Kidney tubule cell (primary cell): ENCODE measurements around the gene DAZAP2.
A peak's percentile ranks its signal among the peaks of the same experiment; 100 is the strongest.
"Not testable (repeated sequence)": the region's sequence is repeated elsewhere in the genome, so short reads cannot be mapped to it uniquely, and the experiment has no call there.

ENCODE experiments used
- DNase-seq: peaks from one replicate; pipeline ENCODE4 v3.0.0-alpha.2; 2018; ENCODE audit warnings: low spot score

Gene DAZAP2

DNA sequence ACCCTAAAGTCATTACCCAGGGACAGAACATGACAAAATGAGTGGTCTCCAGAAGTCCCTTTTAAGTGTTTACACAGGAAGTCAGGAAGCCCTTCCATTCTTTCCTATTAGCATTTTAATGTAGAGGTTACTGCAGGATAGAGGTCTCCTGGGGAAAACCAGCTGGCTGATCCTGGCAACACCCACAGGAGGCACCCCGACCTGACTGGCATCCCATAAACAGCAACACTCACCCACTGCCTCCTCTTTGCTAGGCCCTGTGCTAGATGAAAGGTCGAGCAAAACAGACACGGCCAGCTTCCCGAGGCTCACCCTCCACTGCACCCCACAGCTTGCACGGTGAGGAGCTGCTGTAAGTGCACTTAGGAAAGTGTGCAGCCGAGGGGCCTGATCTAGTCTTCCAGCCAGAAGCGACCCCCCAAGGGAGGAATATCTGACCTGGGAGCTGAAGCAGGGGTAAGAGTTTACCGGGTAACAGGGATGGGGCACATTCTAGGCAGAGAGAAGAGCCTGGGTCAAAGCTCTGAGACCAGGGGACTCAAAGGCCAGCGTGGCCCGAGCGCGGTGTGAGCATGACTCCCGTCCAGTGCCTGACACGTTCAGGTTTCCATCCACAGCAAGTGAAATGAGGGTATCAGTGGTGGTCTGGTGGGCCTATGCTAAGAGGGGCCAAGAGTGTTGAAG, 9.0 kb downstream of the DAZAP2 start:
- DNase-seq: no peak

GRCh38 chr12:51253276-51253675, 14.7 kb downstream of the DAZAP2 start:
- no peak for DNase-seq

- peak; percentile 62 for DNase-seq
Measured at GRCh38 chr12:51254536-51254935, 15.9 kb downstream of the DAZAP2 start.

GRCh38 chr12:51259600-51259999, 21.0 kb downstream of the DAZAP2 start:
- DNase-seq: not testable (repeated sequence)

DNA sequence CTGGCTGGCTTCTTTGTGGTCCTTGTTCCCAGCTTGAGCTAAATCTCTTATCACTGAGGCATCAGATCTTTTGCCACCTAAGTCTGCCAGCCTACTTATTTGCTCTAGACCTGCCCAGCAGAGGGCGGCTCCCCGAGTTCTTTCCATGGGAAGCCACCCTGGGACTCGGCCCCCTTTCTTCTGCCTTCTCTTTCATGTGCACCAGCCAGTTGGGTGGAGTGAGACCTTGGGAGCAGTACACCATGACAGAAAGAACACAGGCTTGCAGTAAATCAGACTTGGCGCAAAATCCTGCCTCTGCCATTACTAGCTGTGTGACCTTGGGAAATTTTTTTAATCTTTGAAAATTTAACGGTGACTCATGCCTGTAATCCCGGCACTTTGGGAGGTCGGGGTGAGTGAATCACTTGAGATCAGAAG, 24.1 kb downstream of the DAZAP2 start:
- peak; percentile 70 for DNase-seq

GRCh38 chr12:51263341-51263740, 24.7 kb downstream of the DAZAP2 start:
- DNase-seq: no peak

DNA sequence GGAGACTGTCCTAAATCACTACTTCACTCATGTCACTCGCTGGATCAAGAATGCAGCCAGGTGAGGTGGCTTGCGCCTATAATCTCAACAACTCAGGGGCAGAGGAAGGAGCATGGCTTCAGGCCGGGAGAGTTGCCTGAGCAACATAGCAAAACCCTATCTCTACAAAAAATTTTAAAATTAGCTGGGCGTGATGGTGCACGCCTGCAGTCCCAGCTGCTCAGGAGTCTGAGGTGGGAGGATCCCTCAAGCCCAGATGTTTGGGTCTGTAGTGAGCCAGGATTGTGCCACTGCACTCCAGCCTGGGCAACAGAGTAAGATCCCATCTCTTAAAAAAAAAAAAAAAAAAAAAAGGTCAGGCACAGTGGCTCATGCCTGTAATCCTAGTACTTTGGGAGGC, 25.7 kb downstream of the DAZAP2 start:
- DNase-seq: no peak

DNA sequence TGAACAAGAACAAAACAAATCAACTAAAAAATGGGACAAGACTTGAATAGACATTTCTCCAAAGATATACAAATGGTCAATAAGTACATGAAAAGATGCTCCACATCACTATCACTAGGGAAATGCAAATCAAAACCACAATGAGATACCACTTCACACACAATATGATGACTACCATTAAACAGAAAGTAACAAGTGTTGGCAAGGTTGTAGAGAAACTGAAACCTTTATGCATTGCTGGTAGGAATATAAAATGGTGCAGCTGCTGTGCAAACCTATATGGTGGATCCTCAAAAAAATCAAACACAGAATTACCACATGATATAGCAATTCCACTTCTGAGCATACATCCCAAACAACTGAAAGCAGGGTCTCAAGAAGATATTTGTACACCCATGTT, 26.4 kb downstream of the DAZAP2 start:
- no peak for DNase-seq

DNA sequence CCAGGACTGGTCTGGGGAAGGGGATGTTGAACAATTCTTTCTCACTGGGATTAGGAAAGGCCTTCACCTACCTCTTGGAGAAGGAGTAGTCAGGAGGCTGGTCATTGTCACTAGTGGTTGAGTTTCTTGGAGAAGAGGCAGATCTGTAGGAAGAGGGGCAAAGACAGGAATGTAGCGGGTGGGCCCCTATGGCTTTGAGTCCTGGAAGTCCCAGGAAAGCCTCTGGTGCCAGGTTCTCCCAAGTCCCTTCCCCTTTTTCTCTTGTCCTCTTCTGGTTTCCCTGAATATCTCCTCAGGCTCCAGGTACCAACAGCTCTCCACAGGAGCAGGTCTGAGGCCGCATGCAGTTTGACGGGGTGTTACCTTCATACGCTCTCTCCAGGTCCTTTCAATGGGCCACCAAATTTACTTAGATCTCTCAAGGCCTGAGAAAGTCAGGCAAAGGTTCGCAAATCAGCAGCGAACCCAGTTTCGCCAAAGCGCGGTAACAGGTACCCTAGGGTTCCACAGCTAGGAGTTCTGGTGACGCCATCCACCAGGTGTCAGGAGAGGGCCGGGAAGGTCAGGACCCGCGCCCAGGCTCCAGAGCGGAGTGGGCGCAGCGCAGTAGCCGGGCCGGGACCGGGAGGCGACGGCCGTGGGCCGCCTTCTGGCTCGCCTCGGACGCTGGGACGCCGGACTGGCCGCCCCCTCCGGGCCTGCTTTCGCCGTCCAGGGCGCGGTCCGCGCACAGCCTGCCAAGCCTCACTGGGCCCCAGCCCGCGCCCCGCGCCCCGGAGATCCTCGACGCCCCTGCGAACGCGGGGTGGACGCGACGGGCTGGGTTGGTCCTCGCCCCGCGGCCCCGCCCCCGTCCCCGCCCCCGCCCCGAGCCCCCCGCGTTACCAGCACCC, 30.8 kb downstream of the DAZAP2 start:
- peak; percentile 68 for DNase-seq

DNA sequence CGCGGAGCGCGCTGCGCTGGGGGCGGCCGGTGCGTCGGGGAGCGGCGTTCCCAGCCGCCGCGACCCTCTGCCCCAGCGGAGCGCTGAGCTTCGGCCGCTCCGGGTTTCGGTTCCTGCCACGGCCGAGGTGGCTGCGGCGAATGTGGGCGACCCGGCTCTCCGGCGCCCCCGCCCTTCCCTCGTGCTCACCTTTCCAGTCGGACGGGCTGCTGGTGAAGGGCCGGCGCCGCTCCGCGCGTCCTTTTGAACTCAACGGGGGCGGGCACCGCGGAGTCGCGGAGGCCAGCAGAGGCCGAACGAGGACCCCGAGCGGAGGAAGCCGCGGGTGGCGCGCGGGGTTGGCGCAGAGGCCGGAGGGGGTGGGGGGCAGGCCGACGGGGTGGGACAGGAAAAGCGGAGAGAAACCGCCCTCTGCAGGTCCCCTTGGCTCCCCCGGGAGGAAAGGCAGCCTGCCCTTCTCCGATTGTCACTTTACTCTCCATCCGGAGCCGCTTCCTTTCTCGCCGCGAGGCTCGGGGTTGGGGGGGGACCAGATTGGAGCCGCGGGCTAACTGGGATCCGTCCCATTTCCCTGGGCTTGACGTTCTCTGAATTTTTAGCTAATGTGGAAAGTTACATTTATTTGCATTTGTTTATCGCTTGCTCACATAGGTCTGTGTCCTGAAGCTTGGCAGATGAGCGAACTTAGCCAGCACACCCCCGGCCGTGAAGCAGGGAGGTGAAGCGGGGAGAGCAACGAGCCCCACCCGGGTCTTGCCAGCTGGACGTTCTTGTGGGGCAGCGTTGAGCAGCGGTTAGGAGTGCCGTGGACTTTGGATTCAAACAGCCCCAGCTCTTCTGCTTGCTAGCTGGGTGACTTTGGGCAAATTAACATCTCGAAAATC, 31.7 kb downstream of the DAZAP2 start, which contains the start of gene SMAGP:
TSS of gene SMAGP (minus strand) at position 349 of the 884 bp plus-strand sequence. CDS start 1,137 bp downstream, outside the sequence.
- peak; percentile 78 for DNase-seq

- DNase-seq: peak; percentile 97
Measured at GRCh38 chr12:51270951-51271518, 32.4 kb downstream of the DAZAP2 start.

DNA sequence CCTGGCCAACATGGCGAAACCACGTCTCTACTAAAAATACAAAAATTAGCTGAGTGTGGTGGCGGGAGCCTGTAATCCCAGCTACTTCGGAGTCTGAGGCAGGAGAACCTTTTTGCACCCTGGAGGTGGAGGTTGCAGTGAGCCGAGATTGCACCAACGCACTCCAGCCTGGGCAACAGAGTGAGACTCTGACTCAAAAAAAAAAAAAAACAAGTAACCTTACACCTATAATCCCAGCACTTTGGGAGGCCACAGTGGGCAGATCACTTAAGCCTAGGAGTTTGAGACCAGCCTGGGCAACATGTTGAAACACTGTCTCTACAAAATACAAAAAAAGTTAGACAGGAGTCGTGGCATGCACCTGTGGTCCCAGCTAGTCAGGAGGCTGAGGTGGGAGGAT, 34.2 kb downstream of the DAZAP2 start:
- DNase-seq: not testable (repeated sequence)

DNA sequence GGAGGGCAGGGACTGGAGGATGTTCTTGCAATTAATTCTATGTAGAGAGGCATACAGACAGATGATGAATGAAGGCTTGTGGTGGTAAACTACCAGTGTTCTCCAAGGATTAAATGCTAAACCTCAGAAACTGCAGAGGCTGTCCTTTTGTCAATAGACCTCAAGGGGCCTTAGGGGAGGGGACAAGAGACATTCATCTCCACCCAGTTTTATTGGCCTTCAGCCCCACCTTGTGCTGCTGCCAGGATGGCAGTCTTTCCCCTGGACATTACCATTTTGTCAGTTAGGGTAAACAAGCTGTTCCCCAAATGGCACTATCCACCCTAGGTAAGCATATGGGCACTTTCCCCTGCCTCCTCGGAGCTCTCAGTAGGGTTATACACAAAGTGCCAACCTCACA, 36.5 kb downstream of the DAZAP2 start:
- no peak for DNase-seq

DNA sequence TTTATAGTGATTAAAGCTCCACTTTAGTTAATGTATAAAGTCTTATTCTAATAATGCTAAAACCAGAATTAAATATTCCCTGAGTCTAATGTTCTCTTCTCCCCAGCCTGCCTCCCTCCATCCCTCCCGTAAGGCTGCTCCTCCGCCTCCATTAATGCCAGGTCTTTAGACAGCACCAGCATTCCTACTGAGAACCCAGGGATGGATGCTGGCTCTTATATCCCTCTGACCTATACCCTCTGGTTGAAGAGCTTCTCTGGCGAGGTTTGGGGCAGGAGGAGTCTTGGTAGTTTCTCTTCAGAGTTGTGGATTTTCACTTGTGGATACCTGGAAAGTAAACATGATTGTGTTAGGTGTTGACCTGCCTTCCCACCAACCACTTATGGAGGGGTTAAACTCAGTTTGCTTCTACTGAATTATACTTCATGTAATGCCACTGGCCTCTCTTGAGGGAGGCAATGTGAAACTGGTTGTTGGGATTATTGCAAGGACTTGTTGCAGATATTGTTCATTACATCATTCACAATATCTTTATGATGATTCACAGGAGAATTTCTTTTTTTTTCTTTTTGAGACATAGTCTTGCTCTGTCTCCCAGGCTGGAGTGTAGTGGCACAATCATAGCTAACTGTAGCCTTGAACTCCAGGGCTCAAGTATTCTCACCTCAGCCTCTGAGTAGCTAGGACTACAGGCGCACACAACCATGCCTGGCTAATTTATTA, 42.7 kb downstream of the DAZAP2 start:
- peak; percentile 25 for DNase-seq

GRCh38 chr12:51285843-51286242, 47.2 kb downstream of the DAZAP2 start:
- DNase-seq: no peak

DNA sequence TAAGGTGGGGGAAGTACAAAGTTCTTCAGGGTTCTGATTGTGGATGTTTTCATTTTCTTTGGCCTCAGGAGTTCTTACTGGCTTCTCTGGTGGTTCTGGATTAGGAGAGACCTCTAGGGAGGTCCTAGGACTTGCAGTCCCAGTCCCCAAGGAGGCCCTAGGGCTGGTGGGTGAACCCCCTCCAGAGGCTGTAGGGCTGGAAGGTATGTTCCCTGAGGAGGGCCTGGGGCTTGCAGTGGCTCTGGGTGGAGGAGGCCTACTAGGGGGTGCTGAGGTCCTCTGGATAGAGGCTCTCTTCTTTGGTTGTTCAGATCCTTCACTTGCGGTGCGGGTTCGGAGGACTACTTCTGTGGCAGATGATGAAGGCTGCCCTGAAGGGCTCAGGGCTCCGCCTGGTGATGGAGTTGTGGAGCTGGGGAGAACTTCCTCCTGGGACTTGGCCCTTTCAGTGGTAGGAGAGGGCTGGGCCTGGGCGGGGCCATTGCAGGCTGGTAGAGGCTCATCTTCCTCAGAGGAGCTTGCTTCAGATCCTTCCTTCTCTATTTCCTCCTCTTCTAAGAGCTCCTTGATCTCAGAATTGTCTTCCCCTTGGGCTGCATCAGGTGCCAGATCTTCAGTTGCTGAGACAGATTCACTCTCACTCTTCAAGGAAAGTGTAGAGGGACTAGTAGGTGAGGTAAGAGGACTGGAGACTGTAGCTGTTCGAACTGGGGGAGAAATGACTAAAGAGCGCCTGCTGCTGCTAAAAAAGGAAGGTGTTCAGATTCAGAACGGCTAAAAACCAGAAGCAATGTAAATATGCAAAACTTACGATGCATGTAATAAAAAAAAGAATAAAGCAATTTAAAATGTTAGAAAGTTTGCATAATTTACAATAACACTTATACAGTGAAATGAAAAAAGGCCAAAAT, 53.2 kb downstream of the DAZAP2 start:
- DNase-seq: not testable (repeated sequence)
